OCI-LY3 (cell line): Measurements from ENCODE around the gene CHMP4B.

ENCODE experiments used
- H2AFZ ChIP-seq: fragments of 200-600, 300-600 bp; shearing (Covaris generic); 2 replicates; pipeline ENCODE4 v1.6.0; 2014; ENCODE audit warnings: antibody characterized with exemption, low read depth, low read length
- H3K27ac ChIP-seq: fragments of 200-600, 300-600 bp; sonication (generic); 2 replicates; pipeline ENCODE4 v1.5.1; 2014; ENCODE audit warnings: mild to moderate bottlenecking, low read length, moderate library complexity, mixed read lengths
- H3K27me3 ChIP-seq: fragments of 200-600, 300-600 bp; sonication (generic); 2 replicates; pipeline ENCODE4 v1.6.1; 2014; ENCODE audit warnings: low read depth, low read length, mixed read lengths
- H3K36me3 ChIP-seq: fragments of 200-600, 300-600 bp; sonication (generic); replicated peaks from 2 replicates; pipeline ENCODE3; 2014; ENCODE audit warnings: low read depth, low read length, mixed read lengths
- H3K4me1 ChIP-seq: fragments of 300-600, 200-600 bp; sonication (generic); 2 replicates; pipeline ENCODE4 v1.6.1; 2014; ENCODE audit warnings: low read length, mixed read lengths
- H3K4me2 ChIP-seq: fragments of 200-600, 300-600 bp; sonication (generic); 2 replicates; pipeline ENCODE4 v1.6.1; 2014; ENCODE audit warnings: low read length, mixed read lengths
- H3K4me3 ChIP-seq: fragments of 300-600, 200-600 bp; sonication (generic); 2 replicates; pipeline ENCODE4 v1.5.1; 2014; ENCODE audit warnings: antibody characterized with exemption, mild to moderate bottlenecking, low read length, moderate library complexity
- H3K79me2 ChIP-seq: fragments of 300-600, 200-600 bp; shearing (Covaris generic); 2 replicates; pipeline ENCODE4 v1.6.1; 2014; ENCODE audit warnings: mild to moderate bottlenecking, low read length, mixed read lengths
- H3K9ac ChIP-seq: fragments of 300-600, 200-600 bp; shearing (Covaris generic); 2 replicates; pipeline ENCODE4 v1.6.0; 2014; ENCODE audit warnings: mild to moderate bottlenecking, low read length, moderate library complexity
- H3K9me3 ChIP-seq: fragments of 200-600, 300-600 bp; shearing (Covaris generic); 2 replicates; pipeline ENCODE4 v1.6.1; 2014; ENCODE audit warnings: low read length, mixed read lengths; ENCODE audit not compliant: insufficient read depth
- H4K20me1 ChIP-seq: fragments of 200-600, 300-600 bp; sonication (generic); 2 replicates; pipeline ENCODE4 v1.6.1; 2016; ENCODE audit warnings: low read length, mixed read lengths; ENCODE audit not compliant: insufficient read depth
- CTCF ChIP-seq: fragments of 200-600, 300-600 bp; sonication (generic); IDR thresholded peaks from 2 replicates; pipeline ENCODE4 v1.5.1; 2014; ENCODE audit warnings: antibody characterized with exemption, low read length, low read depth
- EZH2phosphoT487 ChIP-seq: fragments of 200-600 bp; shearing (Covaris generic); IDR thresholded peaks from 2 replicates; pipeline ENCODE4 v1.6.1; 2018; ENCODE audit warnings: antibody characterized with exemption, mixed run types, low read depth

Gene CHMP4B

GRCh38 chr20:33826270-33826897, 15.2 kb downstream of the CHMP4B start:
- H3K27me3 ChIP-seq = no peaks in the 10 kb centered on the region
- no peaks in the 10 kb centered on the region for H3K9me3 ChIP-seq
- H3K9ac ChIP-seq = no peak overlapping the region
- peaks cover 95% of the 10 kb centered on the region for H3K79me2 ChIP-seq
- H3K27ac ChIP-seq = no peak overlapping the region
- no peak overlapping the region for H2AFZ ChIP-seq
- no peak overlapping the region for H3K4me2 ChIP-seq
- H4K20me1 ChIP-seq = peaks cover 83% of the 10 kb centered on the region
- TF ChIP-seq EZH2phosphoT487 = no peak
- no peak for TF ChIP-seq CTCF
- peaks cover 7% of the 10 kb centered on the region for H3K36me3 ChIP-seq
- H3K4me1 ChIP-seq = no peaks in the 10 kb centered on the region
- no peak overlapping the region for H3K4me3 ChIP-seq

GRCh38 chr20:33827109-33827508, 16.0 kb downstream of the CHMP4B start:
- H3K4me3 ChIP-seq = no peak overlapping the region
- H3K4me2 ChIP-seq = no peak overlapping the region
- H3K27ac ChIP-seq = no peak overlapping the region
- no peaks in the 10 kb centered on the region for H3K4me1 ChIP-seq
- no peaks in the 10 kb centered on the region for H3K27me3 ChIP-seq
- TF ChIP-seq CTCF (no peak), EZH2phosphoT487 (no peak)
- H4K20me1 ChIP-seq = peaks cover 83% of the 10 kb centered on the region
- H3K9ac ChIP-seq = no peak overlapping the region
- H3K9me3 ChIP-seq = no peaks in the 10 kb centered on the region
- no peak overlapping the region for H2AFZ ChIP-seq
- peaks cover 12% of the 10 kb centered on the region for H3K36me3 ChIP-seq
- H3K79me2 ChIP-seq = peaks cover 96% of the 10 kb centered on the region

- Histone ChIP-seq H3K79me2 (peaks cover 95% of the 10 kb centered on the region), H2AFZ (no peak overlapping the region), H3K4me2 (no peak overlapping the region), H4K20me1 (peaks cover 78% of the 10 kb centered on the region), H3K9me3 (no peaks in the 10 kb centered on the region), H3K36me3 (peaks cover 17% of the 10 kb centered on the region), H3K9ac (no peak overlapping the region), H3K27ac (no peak overlapping the region), H3K27me3 (no peaks in the 10 kb centered on the region), H3K4me3 (no peak overlapping the region), H3K4me1 (no peaks in the 10 kb centered on the region)
- TF ChIP-seq EZH2phosphoT487 (no peak), CTCF (no peak)
Observed at GRCh38 chr20:33827634-33828325, 16.6 kb downstream of the CHMP4B start.

- Histone ChIP-seq H3K27ac (no peak overlapping the region), H4K20me1 (peaks cover 80% of the 10 kb centered on the region), H3K9me3 (no peaks in the 10 kb centered on the region), H3K9ac (no peak overlapping the region), H3K36me3 (peaks cover 18% of the 10 kb centered on the region), H3K4me2 (no peak overlapping the region), H3K27me3 (no peaks in the 10 kb centered on the region), H2AFZ (no peak overlapping the region), H3K4me3 (no peak overlapping the region), H3K4me1 (no peaks in the 10 kb centered on the region), H3K79me2 (peaks cover 96% of the 10 kb centered on the region)
- TF ChIP-seq CTCF (no peak), EZH2phosphoT487 (no peak)
Observed at GRCh38 chr20:33828326-33828844, 17.2 kb downstream of the CHMP4B start.
